Right lobe of liver (tissue), 4 donors: ENCODE data around the gene TGFB1.

Source experiments
- CTCF ChIP-seq, 4 donors: fragments of 200-600 bp in 3 of 4; fragments of 450-650 bp in 1 of 4; IDR thresholded peaks; one replicate each; pipeline versions ENCODE4 v1.5.1 to v1.8.0; 2016 to 2022; ENCODE audit warnings: antibody characterized with exemption in 4 of 4, mild to moderate bottlenecking in 2 of 4
- POLR2A ChIP-seq: fragments of 450-650 bp; IDR thresholded peaks from one replicate; pipeline ENCODE4 v1.6.1; 2017; ENCODE audit warnings: antibody characterized with exemption, mild to moderate bottlenecking
- donor health status: DM: no; HTN: no; CAD: no.
- donor health status: DM: no; HTN: no; CAD: no.
- donor health status: DM: no; HTN: yes; CAD: no.

GRCh38 chr19:41395355-41395754 is 41.6 kb upstream of the TGFB1 start:
- TF ChIP-seq POLR2A (no peak), CTCF (IDR thresholded peaks at IDR 0.05) (no peak)
